Measurements from ENCODE around the gene LEMD1. TPM values are rescaled to one million over a fixed set of nuclear protein-coding genes. Genes with fewer than 3 reads are reported as not detected.

The LEMD1 gene
- total RNA-seq, 1 donor = not detected

DNA sequence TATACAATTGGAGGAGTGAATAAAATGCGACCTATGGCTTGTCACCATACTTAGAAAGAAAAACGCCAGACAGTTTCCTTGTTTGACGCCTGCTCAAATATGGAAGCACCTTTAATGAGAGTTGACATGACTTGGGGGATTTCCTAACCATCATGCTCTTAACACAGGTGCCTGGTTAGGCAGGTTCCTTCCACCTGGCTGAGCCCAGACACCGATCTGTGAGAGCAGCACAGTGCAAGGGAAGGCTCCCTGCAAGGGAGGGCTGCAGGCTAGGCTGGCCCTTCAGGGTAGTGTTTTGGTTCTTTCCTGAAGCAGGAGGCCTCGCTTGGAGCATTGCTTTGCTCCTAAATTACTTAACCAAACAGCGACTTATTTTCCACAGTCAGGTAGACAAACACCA, 40.6 kb downstream of the LEMD1 start:
- no peak for DNase-seq (ENCODE audit: insufficient read length, low spot score, missing footprints)
- Histone ChIP-seq H3K27ac (ENCODE audit: low read depth, low read length) (no peak overlapping the region), H3K4me2 (ENCODE audit: insufficient read depth, low read length) (no peak overlapping the region), H4K20me1 (ENCODE audit: insufficient read depth, low read length) (no peaks in the 10 kb centered on the region), H2AFZ (ENCODE audit: low read length) (no peak overlapping the region), H3K4me1 (ENCODE audit: insufficient read depth, low read length) (peaks cover 5% of the 10 kb centered on the region), H3K27me3 (ENCODE audit: insufficient read depth, low read length) (peaks cover 6% of the 10 kb centered on the region), H3K36me3 (ENCODE audit: insufficient read depth, low read length) (no peaks in the 10 kb centered on the region), H3K9me3 (ENCODE audit: low read depth, low read length) (no peaks in the 10 kb centered on the region), H3K4me3 (ENCODE audit: insufficient read depth, low read length) (no peak overlapping the region), H3K79me2 (ENCODE audit: insufficient read depth, low read length) (no peaks in the 10 kb centered on the region)
- TF ChIP-seq, protein P1, sequence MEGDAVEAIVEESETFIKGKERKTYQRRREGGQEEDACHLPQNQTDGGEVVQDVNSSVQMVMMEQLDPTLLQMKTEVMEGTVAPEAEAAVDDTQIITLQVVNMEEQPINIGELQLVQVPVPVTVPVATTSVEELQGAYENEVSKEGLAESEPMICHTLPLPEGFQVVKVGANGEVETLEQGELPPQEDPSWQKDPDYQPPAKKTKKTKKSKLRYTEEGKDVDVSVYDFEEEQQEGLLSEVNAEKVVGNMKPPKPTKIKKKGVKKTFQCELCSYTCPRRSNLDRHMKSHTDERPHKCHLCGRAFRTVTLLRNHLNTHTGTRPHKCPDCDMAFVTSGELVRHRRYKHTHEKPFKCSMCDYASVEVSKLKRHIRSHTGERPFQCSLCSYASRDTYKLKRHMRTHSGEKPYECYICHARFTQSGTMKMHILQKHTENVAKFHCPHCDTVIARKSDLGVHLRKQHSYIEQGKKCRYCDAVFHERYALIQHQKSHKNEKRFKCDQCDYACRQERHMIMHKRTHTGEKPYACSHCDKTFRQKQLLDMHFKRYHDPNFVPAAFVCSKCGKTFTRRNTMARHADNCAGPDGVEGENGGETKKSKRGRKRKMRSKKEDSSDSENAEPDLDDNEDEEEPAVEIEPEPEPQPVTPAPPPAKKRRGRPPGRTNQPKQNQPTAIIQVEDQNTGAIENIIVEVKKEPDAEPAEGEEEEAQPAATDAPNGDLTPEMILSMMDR (IDR thresholded peaks at IDR 0.05; ENCODE audit: extremely low read depth, low read depth, low read length) = no peak

DNA sequence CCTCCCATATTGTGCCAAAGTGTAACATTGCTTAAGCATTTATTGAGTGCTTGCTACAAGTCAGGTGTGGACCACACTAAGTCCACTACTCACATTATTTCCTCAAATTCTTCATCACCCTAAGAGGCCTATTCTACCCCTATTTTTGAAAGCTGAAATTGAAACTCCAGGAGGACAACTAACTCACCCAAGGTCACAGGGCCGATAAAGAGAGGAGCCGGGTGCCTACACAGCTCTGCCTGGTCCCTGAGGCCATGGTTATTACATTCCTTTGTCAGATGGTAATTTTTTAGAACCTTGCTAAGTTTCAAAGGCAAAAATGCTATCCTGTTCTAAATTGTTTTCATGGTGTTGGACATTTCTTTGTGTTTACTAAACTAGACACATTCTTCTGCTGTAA, 41.0 kb downstream of the LEMD1 start:
- Histone ChIP-seq H3K79me2 (ENCODE audit: insufficient read depth, low read length) (no peaks in the 10 kb centered on the region), H3K4me3 (ENCODE audit: insufficient read depth, low read length) (no peak overlapping the region), H3K27me3 (ENCODE audit: insufficient read depth, low read length) (peaks cover 5% of the 10 kb centered on the region), H3K36me3 (ENCODE audit: insufficient read depth, low read length) (no peaks in the 10 kb centered on the region), H4K20me1 (ENCODE audit: insufficient read depth, low read length) (no peaks in the 10 kb centered on the region), H3K4me1 (ENCODE audit: insufficient read depth, low read length) (peaks cover 10% of the 10 kb centered on the region), H3K9me3 (ENCODE audit: low read depth, low read length) (no peaks in the 10 kb centered on the region), H3K4me2 (ENCODE audit: insufficient read depth, low read length) (no peak overlapping the region), H2AFZ (ENCODE audit: low read length) (no peak overlapping the region), H3K27ac (ENCODE audit: low read depth, low read length) (no peak overlapping the region)
- no peak for DNase-seq (ENCODE audit: insufficient read length, low spot score, missing footprints)
- TF ChIP-seq, protein P1 (IDR thresholded peaks at IDR 0.05; ENCODE audit: extremely low read depth, low read depth, low read length) = no peak

DNA sequence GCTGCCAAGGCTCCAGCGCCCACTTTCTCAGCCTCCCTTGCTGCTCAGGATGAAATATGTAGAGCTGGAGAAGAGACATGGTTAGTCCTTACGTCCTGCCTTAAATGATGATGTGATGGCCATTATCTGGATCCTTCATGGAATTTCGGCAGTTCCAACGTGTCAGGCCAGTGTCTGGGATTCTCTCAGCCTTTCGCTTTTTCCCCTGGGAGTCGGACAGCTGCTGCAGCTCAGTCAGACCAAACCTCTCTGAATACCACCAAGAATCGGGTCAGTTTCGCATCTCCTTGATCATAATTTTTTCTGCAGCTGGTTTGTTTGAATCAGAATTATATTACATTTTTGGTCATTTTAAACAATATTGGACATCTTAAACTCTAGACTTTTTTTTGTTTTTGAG, 42.8 kb downstream of the LEMD1 start:
- TF ChIP-seq, protein P1 (IDR thresholded peaks at IDR 0.05; ENCODE audit: extremely low read depth, low read depth, low read length) = no peak
- Histone ChIP-seq H3K4me1 (ENCODE audit: insufficient read depth, low read length) (peaks cover 25% of the 10 kb centered on the region), H3K27ac (ENCODE audit: low read depth, low read length) (no peak overlapping the region), H3K9me3 (ENCODE audit: low read depth, low read length) (no peaks in the 10 kb centered on the region), H3K27me3 (ENCODE audit: insufficient read depth, low read length) (peaks cover 3% of the 10 kb centered on the region), H2AFZ (ENCODE audit: low read length) (no peak overlapping the region), H4K20me1 (ENCODE audit: insufficient read depth, low read length) (no peaks in the 10 kb centered on the region), H3K79me2 (ENCODE audit: insufficient read depth, low read length) (no peaks in the 10 kb centered on the region), H3K4me2 (ENCODE audit: insufficient read depth, low read length) (no peak overlapping the region), H3K4me3 (ENCODE audit: insufficient read depth, low read length) (no peak overlapping the region), H3K36me3 (ENCODE audit: insufficient read depth, low read length) (no peaks in the 10 kb centered on the region)
- no peak for DNase-seq (ENCODE audit: insufficient read length, low spot score, missing footprints)

DNA sequence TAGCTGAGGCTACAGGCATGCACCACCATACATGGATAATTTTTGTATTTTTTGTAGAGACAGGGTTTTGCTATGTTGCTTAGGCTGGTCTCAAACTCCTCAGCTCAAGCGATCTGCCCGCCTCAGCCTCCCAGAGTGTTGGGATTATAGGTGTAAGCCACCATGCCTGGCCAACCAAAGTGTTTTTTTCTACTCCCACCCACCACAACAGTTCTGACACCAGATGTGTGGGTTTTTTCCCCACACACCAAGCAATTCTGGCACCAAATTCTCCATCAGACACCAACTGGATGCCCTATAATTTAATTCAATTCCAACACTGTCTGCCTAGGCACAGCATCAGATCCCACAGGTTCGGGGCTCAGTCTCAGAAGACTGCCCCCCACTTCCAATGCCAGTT, 44.5 kb downstream of the LEMD1 start:
- Histone ChIP-seq H3K79me2 (ENCODE audit: insufficient read depth, low read length) (no peaks in the 10 kb centered on the region), H3K36me3 (ENCODE audit: insufficient read depth, low read length) (no peaks in the 10 kb centered on the region), H3K4me3 (ENCODE audit: insufficient read depth, low read length) (no peak overlapping the region), H3K4me2 (ENCODE audit: insufficient read depth, low read length) (no peak overlapping the region), H4K20me1 (ENCODE audit: insufficient read depth, low read length) (no peaks in the 10 kb centered on the region), H3K4me1 (ENCODE audit: insufficient read depth, low read length) (peaks cover 42% of the 10 kb centered on the region), H3K9me3 (ENCODE audit: low read depth, low read length) (no peaks in the 10 kb centered on the region), H3K27ac (ENCODE audit: low read depth, low read length) (no peak overlapping the region), H2AFZ (ENCODE audit: low read length) (no peak overlapping the region), H3K27me3 (ENCODE audit: insufficient read depth, low read length) (peaks cover 3% of the 10 kb centered on the region)
- TF ChIP-seq, protein P1 (IDR thresholded peaks at IDR 0.05; ENCODE audit: extremely low read depth, low read depth, low read length) = no peak
- DNase-seq (ENCODE audit: insufficient read length, low spot score, missing footprints) = no peak

Data from osteoblast (primary cell).